Measurements from ENCODE around the gene COL4A4. TPM values are rescaled to one million over a fixed set of nuclear protein-coding genes. Genes with fewer than 3 reads are reported as not detected.

COL4A4 gene
- total RNA-seq, 2 donors from 2014 or later = 0.23 to 0.55 TPM

- Mint-ChIP-seq H3K4me3 (no peak overlapping the region), H3K4me1 (no peaks in the 10 kb centered on the region), H3K27me3 (peaks cover 30% of the 10 kb centered on the region), H3K27ac (no peak overlapping the region), H3K36me3 (ENCODE audit: low read depth) (no peaks in the 10 kb centered on the region)
- no peaks in the 10 kb centered on the region for H3K9me3 ChIP-seq (ENCODE audit: control insufficient read depth, low read length, poor library complexity, severe bottlenecking)
- ATAC-seq = no peak
- DNase-seq = no peak
These were observed 105.1 kb downstream of the COL4A4 start for GRCh38 chr2:227058888-227059399.

DNA sequence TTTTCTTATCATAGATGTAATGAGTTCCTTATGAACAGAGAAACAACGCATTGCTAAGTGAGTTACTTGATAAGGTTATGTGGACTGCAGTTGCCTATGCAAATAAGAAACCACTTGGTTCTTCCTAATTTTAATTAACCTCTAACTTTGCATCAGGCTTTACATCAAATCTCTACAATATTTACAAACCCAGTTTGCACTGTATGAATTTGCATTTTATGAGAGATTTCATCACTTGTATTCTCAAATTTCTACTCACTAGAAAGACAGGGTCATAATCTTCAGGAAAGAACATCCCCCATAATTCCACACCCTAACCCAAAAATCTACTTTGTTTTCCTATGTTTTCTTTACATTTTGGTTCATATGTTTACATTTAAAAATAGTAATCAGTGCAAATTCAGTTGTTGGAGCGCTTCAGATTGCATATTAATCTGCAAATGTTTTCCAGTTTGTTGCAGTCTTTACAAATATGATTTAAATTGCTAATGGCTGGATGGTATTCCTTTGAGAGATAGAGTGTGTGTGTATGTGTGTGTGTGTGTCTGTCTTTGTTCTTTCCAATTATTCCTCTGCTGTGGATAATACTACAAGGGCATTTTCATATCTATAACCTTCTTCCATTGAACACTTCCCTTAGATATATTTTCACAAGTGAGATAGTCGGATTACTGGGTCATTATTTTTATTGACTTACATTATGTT, 106.1 kb downstream of the COL4A4 start:
- H3K36me3 Mint-ChIP-seq (ENCODE audit: low read depth) = no peaks in the 10 kb centered on the region
- H3K27ac Mint-ChIP-seq = no peak overlapping the region
- no peaks in the 10 kb centered on the region for H3K4me1 Mint-ChIP-seq
- H3K9me3 ChIP-seq (ENCODE audit: control insufficient read depth, low read length, poor library complexity, severe bottlenecking) = no peaks in the 10 kb centered on the region
- DNase-seq (no peak), ATAC-seq (no peak)
- H3K4me3 Mint-ChIP-seq = no peak overlapping the region
- H3K27me3 Mint-ChIP-seq = peaks cover 29% of the 10 kb centered on the region

- H3K4me1 Mint-ChIP-seq = no peaks in the 10 kb centered on the region
- no peak overlapping the region for H3K27ac Mint-ChIP-seq
- ATAC-seq (no peak), DNase-seq (no peak)
- H3K36me3 Mint-ChIP-seq (ENCODE audit: low read depth) = no peaks in the 10 kb centered on the region
- H3K27me3 Mint-ChIP-seq = peaks cover 32% of the 10 kb centered on the region
- no peaks in the 10 kb centered on the region for H3K9me3 ChIP-seq (ENCODE audit: control insufficient read depth, low read length, poor library complexity, severe bottlenecking)
- H3K4me3 Mint-ChIP-seq = no peak overlapping the region
These were observed 106.9 kb downstream of the COL4A4 start for GRCh38 chr2:227057060-227057459.

DNA sequence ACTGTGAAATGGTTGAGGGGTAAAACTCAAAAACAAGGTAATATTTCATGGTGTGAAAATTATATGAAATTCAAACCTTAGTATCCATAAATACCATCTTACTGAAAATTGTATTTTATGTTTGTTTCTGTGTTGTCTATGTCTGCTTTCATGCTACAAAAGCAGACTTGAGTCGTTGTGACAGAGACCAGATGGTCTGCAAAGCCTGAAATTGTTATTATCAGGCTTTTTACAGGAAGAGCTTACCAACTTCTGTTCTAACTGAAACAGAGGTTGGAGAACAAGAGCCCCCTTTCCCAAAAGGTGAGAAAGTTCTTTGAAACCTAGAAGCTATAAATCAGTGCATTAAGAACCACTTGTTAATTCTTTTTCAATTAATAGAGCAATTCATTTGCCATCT, 110.0 kb downstream of the COL4A4 start:
- Mint-ChIP-seq H3K4me3 (no peak overlapping the region), H3K4me1 (no peaks in the 10 kb centered on the region), H3K27me3 (peaks cover 15% of the 10 kb centered on the region), H3K27ac (no peak overlapping the region), H3K36me3 (ENCODE audit: low read depth) (no peaks in the 10 kb centered on the region)
- DNase-seq (no peak), ATAC-seq (no peak)
- H3K9me3 ChIP-seq (ENCODE audit: control insufficient read depth, low read length, poor library complexity, severe bottlenecking) = no peaks in the 10 kb centered on the region

GRCh38 chr2:227052879-227053278, 111.1 kb downstream of the COL4A4 start:
- Mint-ChIP-seq H3K36me3 (ENCODE audit: low read depth) (no peaks in the 10 kb centered on the region), H3K4me3 (no peak overlapping the region), H3K4me1 (no peaks in the 10 kb centered on the region), H3K27ac (no peak overlapping the region), H3K27me3 (peaks cover 5% of the 10 kb centered on the region)
- H3K9me3 ChIP-seq (ENCODE audit: control insufficient read depth, low read length, poor library complexity, severe bottlenecking) = no peaks in the 10 kb centered on the region
- ATAC-seq (no peak), DNase-seq (no peak)

DNA sequence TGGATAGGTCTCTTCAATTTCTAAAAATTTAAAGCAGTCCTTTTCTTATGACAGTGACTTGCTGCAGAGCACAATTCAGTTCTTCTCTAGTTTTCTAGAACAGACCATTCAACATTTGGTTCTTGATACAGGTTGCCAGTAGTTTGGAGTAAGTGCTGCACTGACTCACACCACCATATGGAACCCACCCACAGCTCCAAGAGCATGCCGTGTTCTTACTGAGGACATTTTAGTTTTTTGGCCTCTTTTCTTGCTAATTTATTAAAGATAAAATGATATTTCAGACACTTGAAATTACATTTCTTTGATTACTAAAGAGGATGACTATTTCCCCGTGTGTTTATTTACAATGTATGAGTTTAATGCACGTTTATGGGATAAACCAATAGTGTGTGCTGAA, 120.0 kb downstream of the COL4A4 start:
- ATAC-seq (no peak), DNase-seq (no peak)
- Mint-ChIP-seq H3K27me3 (peaks cover 27% of the 10 kb centered on the region), H3K27ac (no peak overlapping the region), H3K36me3 (ENCODE audit: low read depth) (no peaks in the 10 kb centered on the region), H3K4me3 (no peak overlapping the region), H3K4me1 (no peaks in the 10 kb centered on the region)
- H3K9me3 ChIP-seq (ENCODE audit: control insufficient read depth, low read length, poor library complexity, severe bottlenecking) = no peaks in the 10 kb centered on the region

GRCh38 chr2:227038550-227039189, 125.3 kb downstream of the COL4A4 start:
- DNase-seq = no peak
- H3K36me3 Mint-ChIP-seq (ENCODE audit: low read depth) = no peaks in the 10 kb centered on the region
- H3K9me3 ChIP-seq (ENCODE audit: control insufficient read depth, low read length, poor library complexity, severe bottlenecking) = no peaks in the 10 kb centered on the region
- H3K27me3 Mint-ChIP-seq = peaks cover 52% of the 10 kb centered on the region
- no peak for ATAC-seq
- no peak overlapping the region for H3K27ac Mint-ChIP-seq
- no peaks in the 10 kb centered on the region for H3K4me1 Mint-ChIP-seq
- no peak overlapping the region for H3K4me3 Mint-ChIP-seq

DNA sequence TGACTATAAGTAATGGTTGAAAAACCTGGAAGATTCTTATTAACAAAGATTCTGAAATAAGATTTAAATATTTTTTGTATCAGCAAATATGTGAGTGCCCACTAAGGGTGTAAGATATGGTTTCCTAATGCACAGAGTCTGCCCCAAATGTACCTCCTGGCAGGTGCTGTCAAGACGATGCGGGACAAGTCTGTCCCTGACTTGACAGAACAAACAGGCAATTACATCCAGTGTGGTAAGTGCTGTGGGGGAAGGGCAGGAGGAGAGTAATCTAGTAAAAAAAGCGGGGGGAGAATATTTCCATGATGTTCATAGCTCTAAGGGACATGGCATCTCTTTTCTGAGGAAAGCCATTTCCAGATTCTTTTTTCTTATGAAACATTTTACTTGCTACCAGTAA, 127.5 kb downstream of the COL4A4 start:
- no peaks in the 10 kb centered on the region for H3K9me3 ChIP-seq (ENCODE audit: control insufficient read depth, low read length, poor library complexity, severe bottlenecking)
- no peak overlapping the region for H3K4me3 Mint-ChIP-seq
- ATAC-seq = no peak
- peaks cover 54% of the 10 kb centered on the region for H3K27me3 Mint-ChIP-seq
- DNase-seq = no peak
- no peaks in the 10 kb centered on the region for H3K4me1 Mint-ChIP-seq
- H3K27ac Mint-ChIP-seq = no peak overlapping the region
- no peaks in the 10 kb centered on the region for H3K36me3 Mint-ChIP-seq (ENCODE audit: low read depth)

- Mint-ChIP-seq H3K4me1 (no peaks in the 10 kb centered on the region), H3K36me3 (ENCODE audit: low read depth) (no peaks in the 10 kb centered on the region), H3K27ac (no peak overlapping the region), H3K27me3 (peaks cover 54% of the 10 kb centered on the region), H3K4me3 (no peak overlapping the region)
- H3K9me3 ChIP-seq (ENCODE audit: control insufficient read depth, low read length, poor library complexity, severe bottlenecking) = no peaks in the 10 kb centered on the region
- ATAC-seq (no peak), DNase-seq (no peak)
These were observed 128.2 kb downstream of the COL4A4 start for GRCh38 chr2:227035711-227036367.

- no peak for DNase-seq
- no peak for ATAC-seq
- no peaks in the 10 kb centered on the region for H3K9me3 ChIP-seq (ENCODE audit: control insufficient read depth, low read length, poor library complexity, severe bottlenecking)
- no peaks in the 10 kb centered on the region for H3K36me3 Mint-ChIP-seq (ENCODE audit: low read depth)
- peaks cover 42% of the 10 kb centered on the region for H3K27me3 Mint-ChIP-seq
- no peak overlapping the region for H3K4me3 Mint-ChIP-seq
- H3K4me1 Mint-ChIP-seq = no peaks in the 10 kb centered on the region
- no peak overlapping the region for H3K27ac Mint-ChIP-seq
These were observed 130.4 kb downstream of the COL4A4 start for GRCh38 chr2:227033471-227034148.

DNA sequence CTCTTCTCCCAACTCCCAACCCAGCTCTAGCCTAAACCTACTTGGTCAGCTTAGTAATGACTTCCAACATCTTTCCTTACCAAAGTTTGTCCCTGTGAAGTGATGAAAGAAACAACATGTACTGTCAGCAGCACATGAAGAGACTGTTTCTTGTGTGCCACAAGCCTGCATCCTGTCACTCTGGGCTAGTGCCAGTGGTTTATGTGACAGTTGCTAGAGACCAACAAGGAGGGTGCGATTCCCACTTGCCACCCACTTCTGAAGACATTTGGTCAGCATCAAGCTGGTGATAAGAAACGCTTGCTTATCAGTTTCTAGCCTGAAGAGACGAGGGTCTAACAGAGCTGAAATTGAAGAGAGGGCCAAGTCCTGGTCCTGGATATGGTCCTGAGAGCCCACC, 132.6 kb downstream of the COL4A4 start:
- DNase-seq = no peak
- H3K9me3 ChIP-seq (ENCODE audit: control insufficient read depth, low read length, poor library complexity, severe bottlenecking) = no peaks in the 10 kb centered on the region
- Mint-ChIP-seq H3K27me3 (peaks cover 29% of the 10 kb centered on the region), H3K4me1 (no peaks in the 10 kb centered on the region), H3K4me3 (no peak overlapping the region), H3K27ac (no peak overlapping the region), H3K36me3 (ENCODE audit: low read depth) (no peaks in the 10 kb centered on the region)
- no peak for ATAC-seq

GRCh38 chr2:227030789-227031188, 133.2 kb downstream of the COL4A4 start:
- peaks cover 24% of the 10 kb centered on the region for H3K27me3 Mint-ChIP-seq
- no peaks in the 10 kb centered on the region for H3K4me1 Mint-ChIP-seq
- H3K4me3 Mint-ChIP-seq = no peak overlapping the region
- H3K27ac Mint-ChIP-seq = no peak overlapping the region
- ATAC-seq (no peak), DNase-seq (no peak)
- H3K36me3 Mint-ChIP-seq (ENCODE audit: low read depth) = no peaks in the 10 kb centered on the region
- no peaks in the 10 kb centered on the region for H3K9me3 ChIP-seq (ENCODE audit: control insufficient read depth, low read length, poor library complexity, severe bottlenecking)

DNA sequence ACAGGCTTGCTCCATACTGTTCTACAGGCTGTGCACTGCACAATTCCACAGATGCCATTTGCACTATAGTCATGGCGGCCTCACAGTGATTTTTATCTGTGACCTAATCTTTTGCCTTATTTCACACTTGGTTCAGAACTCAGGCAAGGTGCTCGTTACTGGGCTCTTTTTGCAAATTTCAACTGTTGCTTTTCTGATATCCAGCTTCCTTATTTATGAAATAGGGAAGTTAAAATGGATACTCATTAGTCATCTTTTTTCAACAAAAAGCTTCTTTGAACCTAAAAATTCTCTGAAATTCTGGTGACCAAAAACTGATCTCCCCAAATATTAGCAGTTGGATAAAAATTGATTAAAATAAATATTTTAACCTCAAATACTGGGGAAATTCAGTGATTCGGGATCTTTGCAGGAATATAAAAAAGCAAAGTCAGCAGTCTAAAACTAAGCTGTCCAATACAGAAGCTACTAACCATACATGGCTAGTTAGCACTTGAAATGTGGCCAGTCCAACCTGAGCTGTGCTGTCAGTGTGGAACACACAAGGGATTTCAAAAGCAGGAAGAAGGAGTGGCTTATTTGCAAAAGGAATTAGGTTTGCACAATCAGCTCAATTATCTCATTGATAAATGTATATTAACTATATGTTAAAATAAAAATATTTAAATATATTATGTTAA, 134.4 kb downstream of the COL4A4 start:
- Mint-ChIP-seq H3K4me1 (no peaks in the 10 kb centered on the region), H3K27ac (no peak overlapping the region), H3K27me3 (peaks cover 18% of the 10 kb centered on the region), H3K36me3 (ENCODE audit: low read depth) (no peaks in the 10 kb centered on the region), H3K4me3 (no peak overlapping the region)
- H3K9me3 ChIP-seq (ENCODE audit: control insufficient read depth, low read length, poor library complexity, severe bottlenecking) = no peaks in the 10 kb centered on the region
- ATAC-seq = no peak
- DNase-seq = no peak
